ENCODE data around the gene UCHL5.

- TF ChIP-seq CTCF (IDR thresholded peaks at IDR 0.05) (no peak), POLR2A (IDR thresholded peaks at IDR 0.05) (no peak)
These were observed 79.6 kb downstream of the UCHL5 start for GRCh38 chr1:192979542-192979941.
